HG02973 (cell line): ENCODE data around the gene FRMD4A.
"Not testable (repeated sequence)": the region's sequence is repeated elsewhere in the genome, so short reads cannot be mapped to it uniquely, and the experiment has no call there.

Source experiments
- ATAC-seq: cut with Tn5 transposase; IDR thresholded peaks from one replicate; pipeline ENCODE4 v1.9.1; 2021; ENCODE audit warnings: moderate library complexity; ENCODE audit not compliant: unreplicated experiment

FRMD4A gene

GRCh38 chr10:13771992-13772391 lies 558.7 kb downstream of the FRMD4A start:
- ATAC-seq = no peak

DNA sequence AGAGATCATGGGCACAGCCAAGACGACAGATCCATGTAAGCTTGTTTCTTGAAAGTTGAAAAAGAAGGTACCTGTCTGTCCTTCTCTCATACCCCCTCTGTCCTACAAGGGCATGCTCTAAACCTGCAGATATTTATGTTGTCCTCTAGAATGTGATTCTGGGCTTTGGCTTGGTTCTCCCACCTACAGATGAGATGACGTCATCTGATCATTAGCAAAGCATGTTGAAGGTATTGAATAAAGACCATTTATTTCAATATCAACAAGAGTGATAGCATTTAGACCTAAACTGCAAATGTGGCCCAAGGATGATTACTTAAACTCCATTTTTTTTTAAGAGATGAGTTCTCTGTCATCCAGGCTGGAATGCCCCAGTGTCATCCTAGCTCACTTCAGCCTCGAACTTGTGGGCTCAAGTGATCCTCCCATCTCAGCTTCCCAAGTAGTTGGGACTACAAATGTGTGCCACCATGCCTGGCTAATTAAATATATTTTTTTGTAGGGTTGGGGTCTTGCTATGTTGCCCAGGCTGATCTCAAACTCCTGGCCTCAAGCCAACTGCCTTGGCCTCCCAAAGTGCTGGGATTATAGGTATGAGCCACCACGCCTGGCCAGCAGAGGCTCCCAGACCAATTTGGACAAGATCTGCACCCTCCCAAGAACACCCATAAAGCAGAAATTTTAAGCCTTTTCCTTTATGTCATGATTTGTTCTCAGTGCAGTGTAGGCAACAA lies 559.8 kb downstream of the FRMD4A start:
- ATAC-seq = no peak

DNA sequence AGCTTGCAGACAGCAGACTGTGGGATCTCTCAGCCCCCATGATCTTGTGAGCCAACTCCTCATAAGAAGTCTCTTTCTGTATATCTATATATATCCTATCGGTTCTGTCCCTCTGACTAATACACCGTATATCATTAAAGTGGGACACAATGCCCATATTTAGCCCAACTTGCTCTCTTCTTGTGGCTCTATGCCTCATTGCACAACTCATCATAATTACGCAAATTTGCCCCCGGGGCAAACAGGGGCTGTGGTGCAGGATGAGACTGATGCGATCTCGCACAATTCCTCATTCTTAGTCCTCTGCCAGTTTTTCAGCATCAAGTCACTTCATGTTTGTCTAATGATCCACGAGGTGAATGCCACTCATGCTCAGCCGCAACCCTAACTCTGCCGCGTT lies 560.8 kb downstream of the FRMD4A start:
- ATAC-seq = no peak

DNA sequence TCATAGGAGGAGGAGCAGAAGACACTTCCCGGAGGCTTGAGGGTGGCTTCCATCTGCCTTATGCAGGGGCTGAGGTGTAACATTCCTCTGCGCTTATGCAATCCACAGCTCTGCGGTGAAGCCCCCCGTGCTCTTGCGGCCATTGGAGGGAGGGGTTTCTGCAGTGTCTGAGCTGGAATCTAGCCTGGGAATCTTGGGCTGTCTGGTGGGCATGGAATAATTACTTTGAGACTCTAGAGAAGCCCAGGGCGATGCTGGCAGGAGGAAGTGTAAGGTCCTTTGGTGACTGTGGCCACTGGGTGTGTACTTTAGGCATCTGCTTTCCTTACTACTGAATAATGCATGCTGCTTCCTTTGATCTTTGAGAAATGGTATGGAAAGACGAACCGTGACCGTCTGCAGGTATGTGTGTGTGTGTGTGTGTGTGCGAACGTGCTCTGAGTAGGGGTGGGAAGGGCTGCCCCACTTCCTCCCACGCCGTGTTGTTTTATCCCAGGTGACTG lies 563.0 kb downstream of the FRMD4A start:
- no peak for ATAC-seq

- ATAC-seq = not testable (repeated sequence)
Measured at GRCh38 chr10:13767148-13767547, 563.6 kb downstream of the FRMD4A start.

DNA sequence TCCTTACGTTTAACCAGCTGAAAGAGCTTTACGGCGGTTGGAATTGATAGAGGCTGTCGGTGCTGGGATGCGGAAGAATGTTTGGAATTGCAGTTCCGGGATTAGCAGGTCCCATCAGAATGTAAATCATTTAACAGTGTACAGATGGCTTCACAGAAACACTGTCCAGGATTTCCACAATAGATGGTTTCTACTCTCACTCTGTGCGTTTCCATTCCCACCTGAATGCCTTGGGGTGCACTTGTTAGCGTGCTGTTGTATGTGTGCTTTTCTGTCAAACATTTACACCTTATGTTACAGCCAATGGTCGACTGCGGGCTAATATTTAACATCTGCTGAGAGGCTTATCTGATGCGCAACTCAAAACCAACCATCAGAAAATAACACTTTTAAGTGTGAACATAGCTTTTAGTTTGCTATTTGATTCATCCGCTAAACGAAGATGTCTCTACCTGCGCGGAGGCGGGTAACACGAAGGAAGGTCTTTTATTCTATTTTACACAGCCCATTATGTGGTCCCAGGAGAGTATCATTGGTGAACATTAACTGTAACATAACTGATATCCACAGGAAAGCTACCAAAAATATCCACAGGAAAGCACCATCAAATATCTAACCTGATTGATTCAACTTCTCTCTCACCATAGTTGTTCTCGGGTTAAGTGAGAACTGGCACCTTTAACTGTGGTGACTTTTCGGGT lies 564.9 kb downstream of the FRMD4A start:
- no peak for ATAC-seq

DNA sequence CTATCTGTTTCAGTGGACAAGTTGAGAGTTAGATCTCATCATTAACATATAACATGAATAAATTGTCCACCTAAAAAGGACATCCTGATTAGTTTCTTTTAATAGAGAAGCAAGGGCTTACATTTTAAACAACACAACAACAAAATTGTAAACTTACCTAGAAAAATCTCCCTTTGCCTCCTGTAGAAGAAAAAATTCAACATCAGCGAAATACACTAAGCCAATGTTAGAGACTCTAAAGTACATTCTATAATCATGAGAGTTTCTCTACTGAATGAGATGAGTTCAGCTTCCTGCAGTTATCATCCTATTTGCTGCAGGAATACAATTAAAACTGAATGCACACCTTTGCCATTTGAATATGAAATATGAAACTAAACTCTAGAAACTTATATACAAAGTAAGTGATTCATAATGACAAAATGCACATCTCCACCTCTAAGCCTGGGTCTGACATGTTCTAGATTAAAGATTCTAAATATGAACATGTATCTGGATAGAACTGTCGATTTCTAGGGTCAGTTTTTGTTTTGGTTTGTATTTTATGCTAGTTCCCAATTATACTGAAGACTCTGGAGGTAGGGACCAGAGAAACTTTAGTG lies 569.1 kb downstream of the FRMD4A start:
- ATAC-seq = no peak

GRCh38 chr10:13759168-13759567 lies 571.6 kb downstream of the FRMD4A start:
- ATAC-seq = no peak

DNA sequence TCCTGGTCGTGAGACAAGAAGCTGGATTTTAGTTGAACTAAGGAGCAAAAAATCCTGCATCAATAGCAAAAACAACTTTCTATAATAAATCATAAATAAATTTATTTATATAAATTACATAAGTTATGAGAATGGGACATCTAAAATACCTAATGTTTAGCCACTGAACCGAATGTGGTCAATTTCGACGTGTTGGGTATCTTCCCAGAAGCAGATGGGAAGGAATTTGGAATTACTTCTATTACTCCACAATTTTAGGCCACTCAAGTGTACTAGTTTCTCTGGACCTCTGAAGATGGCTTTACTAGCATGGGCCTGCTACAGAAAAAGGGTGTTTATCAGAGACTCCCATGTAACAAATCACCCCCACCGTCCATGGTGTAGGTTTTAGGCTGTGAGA lies 572.0 kb downstream of the FRMD4A start:
- ATAC-seq = no peak

GRCh38 chr10:13758312-13758711 lies 572.4 kb downstream of the FRMD4A start:
- no peak for ATAC-seq

- ATAC-seq = no peak
Measured at GRCh38 chr10:13754277-13754676, 576.4 kb downstream of the FRMD4A start.

- no peak for ATAC-seq
Measured at GRCh38 chr10:13751191-13751764, 579.4 kb downstream of the FRMD4A start.

GRCh38 chr10:13750299-13751190 lies 580.2 kb downstream of the FRMD4A start:
- ATAC-seq = no peak

DNA sequence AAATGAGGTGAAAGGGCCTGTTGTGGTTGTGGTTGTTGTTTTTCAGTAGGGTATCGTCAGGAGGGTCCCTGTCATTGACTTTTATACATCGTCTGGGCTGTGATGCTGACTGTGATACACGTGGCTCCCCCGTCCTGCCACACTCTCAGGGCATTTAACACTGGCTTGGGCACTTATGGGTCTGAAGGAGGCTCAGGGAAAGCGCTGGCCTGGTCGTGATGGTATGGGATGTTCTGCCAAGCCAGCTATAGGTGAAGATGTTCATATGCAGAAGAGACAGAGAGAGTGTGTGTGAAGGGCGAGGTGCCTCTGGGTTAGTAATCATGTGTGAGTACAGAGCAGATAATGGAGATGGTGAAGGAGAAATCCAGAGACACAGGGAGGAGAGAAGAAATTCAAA lies 585.5 kb downstream of the FRMD4A start:
- no peak for ATAC-seq

DNA sequence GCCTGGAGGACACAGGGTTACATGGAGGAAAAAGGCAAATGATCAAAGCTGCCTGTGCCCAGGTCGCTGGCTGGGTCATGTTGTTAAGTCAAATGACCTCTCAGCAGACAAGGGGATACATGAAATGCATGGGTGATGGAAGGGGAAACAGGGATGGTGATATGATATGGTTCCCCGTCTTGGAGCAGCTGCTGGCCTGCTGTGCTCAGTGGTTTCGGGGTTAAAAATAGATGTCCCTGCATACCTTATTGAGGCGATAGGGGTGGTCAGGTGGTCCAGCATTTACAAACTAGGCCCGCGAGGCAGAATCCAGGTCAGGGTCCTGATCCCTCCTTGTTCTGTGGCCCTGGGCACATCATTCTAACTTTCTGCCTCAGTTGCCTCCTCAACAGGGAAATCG lies 586.8 kb downstream of the FRMD4A start:
- ATAC-seq = no peak

GRCh38 chr10:13743101-13743693 lies 587.5 kb downstream of the FRMD4A start:
- ATAC-seq = peak; percentile 50

- ATAC-seq = no peak
Measured at GRCh38 chr10:13741438-13741837, 589.3 kb downstream of the FRMD4A start.

GRCh38 chr10:13740461-13740860 lies 590.3 kb downstream of the FRMD4A start:
- no peak for ATAC-seq

GRCh38 chr10:13739183-13739582 lies 591.5 kb downstream of the FRMD4A start:
- no peak for ATAC-seq

DNA sequence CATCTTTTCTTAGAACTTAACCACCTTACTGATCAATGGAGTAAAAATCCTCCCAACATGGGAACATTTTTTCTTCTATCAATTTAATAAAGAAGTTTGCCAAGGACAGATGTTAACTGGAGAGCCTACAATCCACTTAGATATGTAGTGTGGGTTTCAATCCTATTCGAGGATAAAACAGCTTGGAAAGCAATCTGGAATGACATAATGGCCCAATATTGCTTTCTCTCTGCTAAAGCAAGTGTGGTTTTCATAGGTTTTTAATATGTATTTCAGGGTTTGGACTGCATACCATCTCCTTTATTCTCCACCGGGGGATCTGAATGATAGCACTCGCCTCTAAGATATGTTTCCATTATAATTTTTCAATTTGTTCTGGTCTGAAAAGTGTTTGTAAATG lies 594.2 kb downstream of the FRMD4A start:
- ATAC-seq = no peak
